Skeletal muscle cell (primary cell): ENCODE results near the gene ZEB1.
"Not testable (repeated sequence)": the region's sequence is repeated elsewhere in the genome, so short reads cannot be mapped to it uniquely, and the experiment has no call there.

ENCODE experiments used
- DNase-seq: peaks from one replicate; pipeline ENCODE4 v3.0.0-alpha.2; 2010; ENCODE audit warnings: low read depth
- H3K4me3 ChIP-seq: 2 replicates; pipeline ENCODE4 v1.5.1; 2011; ENCODE audit warnings: low read depth, mild to moderate bottlenecking, control low read depth, low read length, moderate library complexity

The ZEB1 gene

DNA sequence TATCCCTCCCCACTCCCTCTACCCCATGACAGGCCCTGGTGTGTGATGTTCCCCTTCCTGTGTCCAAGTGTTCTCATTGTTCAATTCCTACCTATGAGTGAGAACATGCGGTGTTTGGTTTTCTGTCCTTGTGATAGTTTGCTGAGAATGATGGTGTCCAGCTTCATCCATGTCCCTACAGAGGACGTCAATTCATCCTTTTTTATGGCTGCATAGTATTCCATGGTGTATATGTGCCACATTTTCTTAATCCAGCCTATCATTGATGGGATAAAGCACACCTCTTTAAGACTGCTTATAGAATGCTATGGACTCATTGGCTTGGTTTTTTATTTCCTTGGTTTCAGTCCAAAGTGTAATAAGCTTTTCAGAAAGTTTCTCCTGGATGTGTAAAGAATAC lies 93.4 kb downstream of the ZEB1 start:
- H3K4me3 ChIP-seq, DNase-seq: not testable (repeated sequence)

DNA sequence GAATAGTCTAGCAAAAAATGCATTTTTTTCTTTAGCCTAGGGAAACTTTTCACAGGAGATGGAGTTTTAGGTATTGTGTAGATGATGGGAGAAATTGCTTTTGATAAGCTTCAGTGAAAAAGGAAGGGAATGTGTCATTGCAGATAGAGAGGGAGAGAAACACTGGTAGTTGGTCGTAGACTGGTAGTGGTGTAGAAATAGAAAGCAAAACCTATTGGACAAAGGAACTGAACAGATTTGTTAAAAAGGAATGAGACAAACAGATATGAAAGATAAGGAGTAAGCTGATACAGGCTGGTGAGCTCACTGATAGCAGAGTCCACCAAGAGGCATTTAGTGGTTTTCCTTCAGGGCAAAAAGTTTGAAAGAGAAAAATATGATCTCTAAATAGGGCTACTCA lies 94.3 kb downstream of the ZEB1 start:
- H3K4me3 ChIP-seq: no peak overlapping the region
- no peak for DNase-seq

DNA sequence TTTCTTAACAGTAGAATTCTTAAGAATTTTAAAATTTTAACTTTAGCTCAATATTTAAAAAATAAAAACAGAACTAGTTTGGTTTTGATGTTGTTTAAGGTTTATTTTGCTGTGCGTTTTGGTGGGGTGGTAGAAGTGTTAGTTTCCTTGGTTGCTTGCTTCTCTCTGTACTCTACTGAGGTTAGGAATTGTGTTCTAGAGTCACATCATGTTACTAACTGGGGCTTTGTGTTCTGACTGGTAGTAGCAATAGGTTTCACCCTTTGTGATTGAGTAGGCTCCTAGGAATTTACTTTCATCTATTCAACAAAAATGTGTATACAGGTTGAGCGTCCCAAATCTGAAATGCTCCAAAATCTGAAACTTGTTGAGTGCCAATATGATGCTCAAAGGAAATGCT lies 99.5 kb downstream of the ZEB1 start:
- no peak for DNase-seq
- no peak overlapping the region for H3K4me3 ChIP-seq

DNA sequence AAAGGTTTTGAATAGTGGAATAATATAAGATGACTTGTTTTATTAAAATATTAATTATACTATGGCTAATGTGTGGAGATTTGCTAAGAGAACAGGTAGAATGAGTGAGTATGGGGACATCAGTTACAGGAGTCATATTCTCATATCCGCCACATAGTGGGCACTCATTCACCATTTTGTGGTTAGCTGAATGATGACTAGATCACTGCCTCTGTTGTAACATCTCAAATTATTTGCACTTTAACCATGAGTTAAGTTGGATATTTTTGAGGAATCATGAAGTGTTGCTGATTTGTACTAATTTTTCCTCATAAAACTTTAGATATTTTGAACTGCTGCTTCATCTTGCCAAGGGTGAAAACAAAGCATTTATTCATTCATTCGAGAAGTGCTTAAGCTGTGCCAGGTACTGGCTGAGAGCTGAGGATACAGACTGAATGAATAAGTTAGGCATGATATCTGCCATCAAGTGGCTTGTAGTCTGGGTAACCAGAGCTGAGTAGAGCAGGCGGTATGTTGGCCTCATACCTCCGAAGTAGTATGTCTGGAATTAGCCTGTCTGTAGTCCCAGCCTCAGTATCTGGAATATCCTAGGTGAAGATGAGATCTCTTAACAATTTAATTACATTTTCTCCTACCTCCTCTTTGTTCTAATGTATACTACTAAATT lies 100.5 kb downstream of the ZEB1 start:
- DNase-seq: no peak
- H3K4me3 ChIP-seq: no peak overlapping the region

DNA sequence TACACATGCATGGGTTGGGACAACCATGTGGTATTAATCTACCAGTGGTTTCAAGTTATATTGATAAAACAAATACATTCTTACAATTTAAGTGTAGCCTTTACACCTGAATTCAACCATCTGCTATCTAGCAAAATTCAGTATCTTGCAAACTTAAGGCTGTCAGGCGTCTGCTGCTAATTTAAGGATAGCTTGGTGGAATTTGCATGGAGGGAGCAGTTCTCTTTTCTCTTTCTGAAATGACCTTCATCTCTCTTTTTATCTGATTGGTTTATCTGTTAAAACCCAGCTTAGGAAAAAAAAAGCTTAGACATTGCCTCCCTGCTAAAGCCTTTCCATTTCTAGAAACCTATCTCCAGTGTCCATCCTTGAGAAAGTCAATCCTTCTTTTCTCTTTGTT lies 102.3 kb downstream of the ZEB1 start:
- no peak overlapping the region for H3K4me3 ChIP-seq
- no peak for DNase-seq

DNA sequence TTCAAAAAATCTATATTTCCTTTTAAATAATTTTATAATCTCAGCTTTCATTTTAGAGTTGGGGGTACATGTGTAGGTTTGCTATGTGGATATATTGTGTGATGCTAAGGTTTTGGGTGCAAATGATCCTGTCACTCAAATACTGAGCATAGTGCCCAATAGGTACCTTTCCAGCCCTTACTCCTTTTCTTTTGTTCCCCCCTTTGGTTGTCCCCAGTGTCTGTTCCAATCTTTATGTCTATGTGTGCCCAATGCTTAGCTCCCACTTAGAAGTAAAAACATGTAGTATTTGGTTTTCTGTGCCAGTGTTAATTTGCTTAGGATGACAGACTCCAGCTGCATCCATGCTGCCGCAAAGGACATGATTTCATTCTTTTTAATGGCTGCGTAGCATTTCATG lies 103.6 kb downstream of the ZEB1 start:
- H3K4me3 ChIP-seq: no peak overlapping the region
- DNase-seq: no peak

DNA sequence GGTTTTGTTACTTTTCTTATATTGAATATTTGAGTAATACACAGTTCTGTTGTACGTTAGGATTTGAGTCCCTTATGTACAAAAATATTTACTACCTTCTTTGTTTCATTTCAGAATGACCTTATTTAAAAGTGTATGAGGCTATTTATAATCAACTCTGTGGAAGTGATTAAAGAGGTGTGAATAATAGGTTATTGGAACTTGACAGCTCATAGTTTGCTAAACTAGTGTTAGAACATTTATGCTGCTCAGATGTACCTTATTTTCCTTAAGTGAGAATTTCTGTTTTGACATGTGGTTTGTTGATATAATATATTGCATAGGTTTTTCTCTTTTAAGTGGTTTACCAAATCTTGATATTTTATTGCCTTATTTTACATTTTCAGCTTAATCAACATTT lies 105.5 kb downstream of the ZEB1 start:
- no peak overlapping the region for H3K4me3 ChIP-seq
- DNase-seq: no peak

DNA sequence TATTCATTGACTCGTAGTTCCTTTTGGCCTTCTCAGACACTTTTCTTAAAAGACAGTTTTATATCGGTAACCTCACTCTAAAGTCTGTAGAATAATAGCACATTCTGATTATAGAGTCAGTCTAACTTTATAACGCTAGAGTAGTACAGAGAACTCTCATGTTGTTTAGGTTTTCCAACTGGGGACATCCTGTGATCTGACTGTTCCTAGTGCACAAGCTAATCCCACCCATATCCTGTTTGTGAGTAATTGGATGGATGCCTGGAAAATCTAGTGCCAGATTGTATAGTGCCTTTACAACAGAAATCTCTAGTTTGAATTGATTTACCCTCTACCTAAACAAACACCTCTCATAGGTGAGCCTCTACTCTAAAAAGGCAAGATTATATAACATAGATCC lies 107.4 kb downstream of the ZEB1 start:
- DNase-seq: peak; percentile 84
- H3K4me3 ChIP-seq: no peak overlapping the region

DNA sequence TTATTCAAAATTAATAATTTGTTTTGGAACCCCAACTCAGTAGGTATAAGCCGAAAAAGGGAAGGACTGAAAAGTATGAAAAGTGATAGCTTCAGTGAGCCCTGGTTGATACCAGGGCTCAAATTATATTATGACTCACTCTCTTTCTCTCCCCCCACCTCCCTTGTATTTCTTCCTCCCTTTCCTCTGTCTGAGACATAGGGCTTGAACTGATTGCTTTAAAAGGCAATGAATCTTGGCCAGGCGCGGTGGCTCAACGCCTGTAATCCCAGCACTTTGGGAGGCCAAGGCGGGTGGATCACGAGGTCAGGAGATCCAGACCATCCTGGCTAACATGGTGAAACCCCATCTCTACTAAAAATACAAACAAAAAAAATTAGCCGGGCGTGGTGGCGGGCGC lies 108.3 kb downstream of the ZEB1 start:
- not testable (repeated sequence) for DNase-seq

DNA sequence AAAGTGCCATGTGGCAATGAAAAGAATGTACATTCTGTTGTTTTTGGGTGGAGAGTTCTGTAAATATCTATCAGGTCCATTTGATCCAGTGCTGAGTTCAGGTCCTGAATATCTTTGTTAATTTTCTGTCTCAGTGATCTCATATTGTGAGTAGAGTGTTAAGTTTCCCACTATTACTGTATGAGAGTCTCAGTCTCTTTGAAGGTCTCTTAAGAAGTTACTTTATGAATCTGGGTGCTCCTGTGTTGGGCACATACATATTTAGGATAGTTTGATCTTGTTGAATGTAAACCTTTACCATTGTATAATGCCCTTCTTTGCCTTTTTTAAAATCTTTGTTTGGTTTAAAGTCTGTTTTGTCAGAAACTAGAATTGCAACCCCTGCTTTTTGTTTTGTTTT lies 109.5 kb downstream of the ZEB1 start:
- H3K4me3 ChIP-seq, DNase-seq: not testable (repeated sequence)

More for the DNA sequence above, 108.3 kb downstream of the ZEB1 start:
- H3K4me3 ChIP-seq: not testable (repeated sequence)

DNA sequence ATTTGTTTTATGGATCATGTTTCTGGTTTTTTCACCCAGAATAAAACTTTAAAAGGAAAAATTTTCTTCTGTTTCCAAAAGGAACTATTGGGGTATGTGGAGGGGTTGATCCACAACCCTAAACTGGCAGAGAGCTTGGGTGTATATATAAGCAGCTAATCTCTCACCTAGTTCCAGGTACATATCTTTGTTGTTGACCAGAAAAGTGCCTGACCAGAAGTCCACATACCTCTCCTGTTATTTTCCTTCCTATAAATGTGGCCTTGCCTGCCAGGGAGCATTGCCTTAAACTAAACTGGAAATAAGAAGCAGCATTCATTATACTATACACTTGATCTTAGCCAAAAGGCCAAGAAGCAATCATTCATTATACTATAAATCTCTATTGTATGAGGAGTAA lies 112.0 kb downstream of the ZEB1 start:
- no peak for DNase-seq
- H3K4me3 ChIP-seq: no peak overlapping the region

DNA sequence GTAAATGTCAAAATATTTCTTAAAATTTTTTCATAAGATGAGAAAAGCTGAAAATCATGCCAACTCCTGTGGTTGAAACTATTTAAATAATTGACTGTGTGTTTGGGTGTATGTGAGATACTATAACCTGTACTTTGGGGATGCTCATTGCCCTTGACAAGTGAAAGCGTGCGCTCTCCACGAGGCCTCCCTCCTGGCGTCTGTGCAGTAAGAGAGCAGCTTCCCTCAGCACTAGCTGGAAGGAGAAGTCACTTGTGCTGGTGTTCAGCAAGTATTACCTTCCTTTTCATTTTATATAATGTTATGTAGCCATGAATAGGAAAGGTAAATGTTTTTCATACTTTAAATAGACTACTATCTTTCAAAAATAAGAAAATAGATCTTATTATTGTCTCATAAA lies 118.9 kb downstream of the ZEB1 start:
- no peak overlapping the region for H3K4me3 ChIP-seq

DNA sequence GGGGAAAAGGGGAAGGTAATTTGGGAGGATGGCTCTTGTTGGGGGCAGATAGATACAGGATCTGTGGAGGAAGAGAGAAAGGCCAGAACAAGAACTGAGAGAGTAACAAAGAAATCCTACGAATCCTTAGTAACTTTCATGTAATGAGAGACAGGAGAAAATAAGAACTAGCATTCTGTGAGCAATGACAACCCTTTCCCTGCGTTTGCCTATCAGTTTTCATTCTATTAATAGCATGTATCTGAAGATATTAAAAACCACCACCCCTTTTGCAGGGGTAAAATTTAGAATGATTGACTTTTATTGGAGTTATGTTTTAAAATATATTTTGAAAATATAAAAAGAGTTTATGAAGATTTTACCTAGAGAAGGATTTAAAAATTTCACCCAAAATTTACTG lies 132.8 kb downstream of the ZEB1 start:
- DNase-seq: no peak
- H3K4me3 ChIP-seq: no peak overlapping the region

More for the DNA sequence above, 118.9 kb downstream of the ZEB1 start:
- no peak for DNase-seq

DNA sequence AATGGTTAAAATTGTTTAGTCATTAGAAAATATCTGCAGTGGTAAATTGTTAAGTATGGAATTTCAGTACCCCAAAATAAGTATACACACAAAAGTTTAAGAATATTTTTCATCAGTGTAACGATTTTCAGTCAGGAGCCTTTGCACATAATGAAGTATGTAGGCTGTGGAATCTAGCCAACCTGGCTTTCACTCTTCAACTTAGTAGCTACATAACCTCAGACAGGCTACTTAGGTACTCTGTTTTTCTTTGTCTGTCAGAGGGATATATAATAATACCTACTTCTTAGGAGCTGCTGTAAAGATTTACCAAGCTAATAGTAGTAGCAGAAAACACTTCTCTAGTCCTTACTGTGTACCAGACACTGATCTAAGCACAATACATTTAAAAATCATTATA lies 137.5 kb downstream of the ZEB1 start:
- no peak overlapping the region for H3K4me3 ChIP-seq
- no peak for DNase-seq

DNA sequence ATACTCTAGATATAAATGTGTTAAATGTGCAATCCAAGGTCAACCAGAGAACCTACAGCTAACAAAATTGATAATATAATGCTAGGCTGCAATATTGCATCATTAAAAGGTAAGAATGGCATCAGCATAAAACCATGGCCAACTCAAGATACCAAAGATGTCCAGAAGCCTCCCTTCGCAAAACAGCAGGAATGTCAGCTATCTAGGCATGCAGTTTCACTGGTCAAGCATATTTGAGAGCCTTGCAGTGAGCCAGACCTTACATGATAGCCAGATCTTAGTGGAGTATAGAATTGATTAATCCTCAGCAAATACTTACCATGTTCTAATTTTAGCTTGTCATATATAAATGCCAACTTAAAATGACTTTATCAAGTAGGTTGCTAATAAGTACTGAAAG lies 138.8 kb downstream of the ZEB1 start:
- no peak overlapping the region for H3K4me3 ChIP-seq
- DNase-seq: no peak

DNA sequence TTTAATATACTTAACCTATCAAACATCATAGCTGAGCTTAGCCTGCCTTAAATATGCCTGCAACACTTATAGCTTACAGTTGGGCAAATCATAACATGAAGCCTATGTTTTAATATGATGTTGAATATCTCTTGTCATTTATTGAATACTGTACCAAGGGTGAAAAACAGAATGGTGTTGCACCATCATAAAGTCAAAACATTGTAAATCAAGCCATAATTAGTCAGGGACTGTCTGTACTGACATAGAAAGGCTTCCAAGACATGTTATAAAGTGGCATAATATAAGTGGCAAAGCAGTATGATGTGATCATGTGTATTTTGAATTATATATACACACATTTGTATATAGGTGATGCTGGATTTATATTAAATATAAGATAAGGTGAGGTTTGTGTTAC lies 140.0 kb downstream of the ZEB1 start:
- DNase-seq: no peak
- no peak overlapping the region for H3K4me3 ChIP-seq

DNA sequence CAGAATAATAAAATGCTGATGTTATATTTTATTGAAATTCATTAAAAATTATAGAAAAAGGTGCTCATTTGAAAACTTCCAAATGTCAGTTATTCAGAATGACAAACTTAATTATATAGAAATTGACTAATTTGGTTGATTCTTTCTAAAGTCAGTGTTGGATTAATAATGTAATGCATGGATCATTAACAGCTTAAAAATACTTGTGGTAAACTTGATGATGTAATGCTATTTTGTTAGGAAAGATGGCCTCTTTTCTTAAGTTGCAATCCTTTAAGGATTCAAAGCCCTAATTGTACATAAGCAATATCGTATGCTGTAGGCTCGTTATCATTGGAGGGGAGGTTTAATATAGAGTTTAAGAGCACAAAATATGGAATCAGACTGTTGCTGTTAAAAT lies 141.2 kb downstream of the ZEB1 start:
- no peak overlapping the region for H3K4me3 ChIP-seq
- no peak for DNase-seq

DNA sequence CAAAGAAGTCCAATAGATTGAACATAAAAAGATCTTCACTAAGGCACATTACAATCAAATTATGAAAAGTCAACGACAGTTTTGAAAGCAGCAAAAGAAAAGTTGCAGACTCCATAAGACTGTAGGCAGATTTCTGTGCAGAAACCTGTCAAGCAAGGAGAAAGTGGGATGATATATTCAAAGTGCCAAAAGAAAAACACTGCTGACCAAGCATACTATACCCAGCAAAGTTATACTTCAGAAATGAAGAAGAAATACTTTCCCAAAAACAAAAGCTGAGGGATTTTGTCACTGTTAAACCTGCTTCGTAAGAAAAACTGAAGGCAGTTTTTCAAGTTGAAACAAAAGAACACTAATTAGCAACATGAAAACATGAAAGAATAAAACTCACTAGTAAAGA lies 145.5 kb downstream of the ZEB1 start:
- no peak for DNase-seq

DNA sequence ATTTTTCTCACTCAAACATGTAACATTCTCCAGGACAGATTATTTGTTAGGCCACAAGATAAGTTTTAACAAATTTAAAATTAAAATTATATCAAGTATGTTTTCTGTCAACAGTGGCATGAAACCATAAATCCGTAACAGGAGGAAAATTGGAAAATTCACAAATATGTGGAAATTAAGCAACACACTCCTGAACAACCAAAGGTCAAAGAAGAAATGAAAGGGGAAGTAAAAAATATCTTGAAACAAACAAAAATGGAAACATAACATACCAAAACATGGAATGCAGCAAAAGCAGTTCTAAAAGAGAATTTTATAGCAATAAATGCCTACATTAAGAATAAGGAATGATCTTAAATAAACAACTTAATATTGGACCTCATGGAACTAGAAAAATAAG lies 147.3 kb downstream of the ZEB1 start:
- DNase-seq: no peak
- H3K4me3 ChIP-seq: no peak overlapping the region

More for the DNA sequence above, 145.5 kb downstream of the ZEB1 start:
- H3K4me3 ChIP-seq: no peak overlapping the region

DNA sequence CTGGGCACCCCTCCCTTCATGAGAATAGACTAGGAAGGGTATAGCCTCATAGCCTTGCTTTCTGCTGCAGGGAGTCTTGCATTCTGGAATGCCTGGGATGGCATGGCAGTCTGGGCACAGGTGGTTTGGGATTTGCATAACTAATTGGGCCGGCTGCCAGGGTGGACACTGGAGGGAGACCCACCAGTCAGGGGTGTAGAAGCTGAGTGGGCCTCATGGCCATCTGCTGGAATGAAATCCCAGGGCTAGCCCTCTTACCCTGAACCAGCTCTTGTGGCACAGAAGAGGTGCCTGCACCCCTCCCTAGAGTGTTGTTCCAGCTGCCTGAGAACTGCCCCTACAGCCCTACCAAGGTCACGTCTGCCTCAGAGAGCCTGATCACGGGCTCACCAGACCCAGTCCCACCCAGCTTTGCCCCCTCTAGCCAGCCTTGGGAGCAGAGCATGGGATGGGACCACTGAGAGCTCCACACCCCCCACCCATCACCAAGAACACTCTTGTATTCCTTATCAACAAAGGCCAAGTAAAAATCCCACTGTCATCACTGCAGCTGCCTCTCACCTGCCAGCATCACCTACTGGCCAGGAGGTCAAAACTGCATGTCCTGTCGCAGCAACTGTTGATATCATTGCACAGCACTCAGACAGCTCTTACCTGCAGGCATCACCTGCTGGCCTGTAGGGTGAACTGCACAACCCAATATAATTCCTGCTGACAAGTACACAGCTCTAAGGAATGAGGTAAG lies 148.9 kb downstream of the ZEB1 start:
- no peak overlapping the region for H3K4me3 ChIP-seq
- no peak for DNase-seq

DNA sequence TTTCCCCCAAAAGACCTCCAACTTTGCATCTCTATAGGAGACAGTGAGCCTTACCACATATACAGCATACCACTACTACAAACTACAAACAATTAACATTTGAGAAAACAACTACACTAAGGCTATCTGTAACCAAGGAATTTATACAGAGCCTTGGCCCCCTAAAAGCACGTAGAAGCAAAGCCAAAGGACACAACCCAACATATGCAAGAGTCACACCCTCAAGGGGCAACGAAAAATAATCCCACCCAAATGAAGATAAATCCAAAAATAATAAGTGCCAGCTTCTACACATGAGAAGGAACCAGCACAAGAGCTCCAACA lies 149.5 kb downstream of the ZEB1 start:
- DNase-seq: no peak
- no peak overlapping the region for H3K4me3 ChIP-seq
